KMS-11 (cell line): ENCODE results near the gene MAPK7.

Source experiments
- H2AFZ ChIP-seq: fragments of 200-600 bp; sonication (generic); 2 replicates; pipeline ENCODE4 v1.6.1; 2016; ENCODE audit warnings: antibody characterized with exemption, mixed run types, low read depth
- H3K27ac ChIP-seq: fragments of 200-600 bp; sonication (generic); 2 replicates; pipeline ENCODE4 v1.6.1; 2016; ENCODE audit warnings: mild to moderate bottlenecking, mixed run types
- H3K27me3 ChIP-seq: fragments of 200-600 bp; sonication (generic); 2 replicates; pipeline ENCODE4 v1.6.1; 2017; ENCODE audit warnings: mild to moderate bottlenecking, low read depth, mixed run types, moderate library complexity; ENCODE audit not compliant: insufficient read depth
- H3K36me3 ChIP-seq: fragments of 200-600 bp; sonication (generic); 2 replicates; pipeline ENCODE4 v1.6.1; 2017; ENCODE audit warnings: mild to moderate bottlenecking, mixed run types; ENCODE audit not compliant: insufficient read depth
- H3K4me1 ChIP-seq: fragments of 200-600 bp; sonication (generic); 2 replicates; pipeline ENCODE4 v1.6.1; 2016; ENCODE audit warnings: mild to moderate bottlenecking, low read depth, mixed run types; ENCODE audit not compliant: poor library complexity, severe bottlenecking
- H3K4me2 ChIP-seq: fragments of 200-600 bp; sonication (generic); 2 replicates; pipeline ENCODE4 v1.7.0; 2016; ENCODE audit warnings: mild to moderate bottlenecking, mixed run types
- H3K4me3 ChIP-seq: fragments of 200-600 bp; sonication (generic); IDR thresholded peaks from 2 replicates; pipeline ENCODE4 v1.6.1; 2017; ENCODE audit warnings: low read depth, low read length, mixed read lengths; ENCODE audit not compliant: insufficient read depth
- H3K79me2 ChIP-seq: fragments of 200-600 bp; sonication (generic); 2 replicates; pipeline ENCODE4 v1.6.1; 2016; ENCODE audit warnings: low read depth, mixed run types; ENCODE audit not compliant: insufficient read depth
- H3K9ac ChIP-seq: fragments of 200-600 bp; sonication (generic); 2 replicates; pipeline ENCODE4 v1.6.1; 2016; ENCODE audit warnings: mild to moderate bottlenecking, mixed run types
- H4K20me1 ChIP-seq: fragments of 200-600 bp; sonication (generic); 2 replicates; pipeline ENCODE4 v1.6.1; 2016; ENCODE audit warnings: mild to moderate bottlenecking, mixed run types; ENCODE audit not compliant: insufficient read depth
- TF ChIP-seq, protein P1 (sequence below): fragments of 200-600 bp; sonication (generic); conservative IDR thresholded peaks from 2 replicates; pipeline ENCODE4 v1.6.1; 2017; ENCODE audit warnings: low read depth, mild to moderate bottlenecking, antibody characterized with exemption, low read length, moderate library complexity, mixed read lengths

The MAPK7 gene

DNA sequence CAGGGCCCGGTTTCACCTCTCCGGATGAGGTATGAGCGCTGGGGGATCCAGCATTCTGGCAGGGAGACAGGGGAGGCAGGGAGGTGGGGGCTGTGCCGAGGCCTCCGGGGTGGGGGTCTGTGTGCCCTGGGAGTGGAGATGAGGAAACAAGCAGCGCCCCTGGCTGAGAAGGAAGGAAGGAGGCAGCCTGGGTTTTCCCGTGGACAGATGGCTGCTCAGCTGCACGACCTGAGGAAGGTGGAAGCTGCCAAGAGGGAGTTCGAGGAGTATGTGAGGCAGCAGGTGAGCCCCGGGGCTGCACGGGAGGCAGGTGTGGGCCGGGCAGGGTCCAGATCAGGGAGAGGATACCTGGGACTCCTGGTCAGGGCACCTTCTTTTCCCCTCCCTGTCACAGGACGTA is 37.0 kb downstream of the MAPK7 start:
- no peaks in the 10 kb centered on the region for H3K36me3 ChIP-seq
- H3K27ac ChIP-seq = no peak overlapping the region
- no peaks in the 10 kb centered on the region for H4K20me1 ChIP-seq
- H3K4me2 ChIP-seq = no peak overlapping the region
- TF ChIP-seq, protein P1, sequence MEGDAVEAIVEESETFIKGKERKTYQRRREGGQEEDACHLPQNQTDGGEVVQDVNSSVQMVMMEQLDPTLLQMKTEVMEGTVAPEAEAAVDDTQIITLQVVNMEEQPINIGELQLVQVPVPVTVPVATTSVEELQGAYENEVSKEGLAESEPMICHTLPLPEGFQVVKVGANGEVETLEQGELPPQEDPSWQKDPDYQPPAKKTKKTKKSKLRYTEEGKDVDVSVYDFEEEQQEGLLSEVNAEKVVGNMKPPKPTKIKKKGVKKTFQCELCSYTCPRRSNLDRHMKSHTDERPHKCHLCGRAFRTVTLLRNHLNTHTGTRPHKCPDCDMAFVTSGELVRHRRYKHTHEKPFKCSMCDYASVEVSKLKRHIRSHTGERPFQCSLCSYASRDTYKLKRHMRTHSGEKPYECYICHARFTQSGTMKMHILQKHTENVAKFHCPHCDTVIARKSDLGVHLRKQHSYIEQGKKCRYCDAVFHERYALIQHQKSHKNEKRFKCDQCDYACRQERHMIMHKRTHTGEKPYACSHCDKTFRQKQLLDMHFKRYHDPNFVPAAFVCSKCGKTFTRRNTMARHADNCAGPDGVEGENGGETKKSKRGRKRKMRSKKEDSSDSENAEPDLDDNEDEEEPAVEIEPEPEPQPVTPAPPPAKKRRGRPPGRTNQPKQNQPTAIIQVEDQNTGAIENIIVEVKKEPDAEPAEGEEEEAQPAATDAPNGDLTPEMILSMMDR = no peak
- no peaks in the 10 kb centered on the region for H3K27me3 ChIP-seq
- H3K9ac ChIP-seq = no peak overlapping the region
- peaks cover 7% of the 10 kb centered on the region for H3K4me1 ChIP-seq
- H3K79me2 ChIP-seq = no peaks in the 10 kb centered on the region
- no peak overlapping the region for H3K4me3 ChIP-seq
- H2AFZ ChIP-seq = no peak overlapping the region

DNA sequence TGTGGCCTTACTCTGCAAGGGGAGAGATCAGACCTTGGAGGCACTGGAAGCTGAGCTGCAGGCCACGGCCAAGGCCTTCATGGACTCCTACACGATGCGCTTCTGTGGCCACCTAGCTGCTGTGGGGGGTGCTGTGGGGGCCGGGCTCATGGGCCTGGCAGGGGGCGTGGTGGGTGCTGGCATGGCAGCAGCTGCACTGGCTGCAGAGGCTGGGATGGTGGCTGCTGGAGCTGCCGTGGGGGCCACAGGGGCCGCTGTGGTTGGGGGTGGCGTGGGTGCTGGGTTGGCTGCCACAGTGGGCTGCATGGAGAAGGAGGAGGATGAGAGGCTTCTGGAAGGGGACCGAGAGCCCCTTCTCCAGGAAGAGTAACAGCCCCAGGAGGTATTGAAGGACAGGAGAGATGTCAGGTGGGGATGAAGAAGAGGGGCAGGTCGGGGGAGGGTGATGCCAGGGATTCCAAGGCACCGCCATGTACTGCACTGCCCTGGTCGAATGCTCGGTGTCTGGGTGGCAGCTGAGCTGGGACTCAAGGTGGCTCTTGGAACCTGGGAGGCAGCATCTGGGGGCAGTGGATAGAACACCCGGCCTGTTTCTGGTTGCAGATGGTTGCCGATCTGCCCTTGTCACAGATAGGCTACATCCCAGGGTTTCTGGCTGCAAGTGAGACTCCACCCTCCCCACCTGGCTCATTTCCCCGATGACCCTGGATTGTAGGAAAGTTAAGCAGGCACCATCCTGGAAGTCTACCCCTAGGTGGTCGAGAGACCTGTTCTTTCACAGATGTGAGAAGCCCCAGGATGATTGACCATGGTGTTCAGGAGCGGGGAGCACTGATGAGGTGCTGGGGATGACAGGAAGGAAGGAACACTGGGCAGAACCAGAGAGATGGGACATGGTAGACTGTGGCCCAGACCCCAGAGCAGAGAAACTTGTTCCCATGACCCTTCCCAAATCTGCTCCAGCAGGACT is 37.8 kb downstream of the MAPK7 start:
- Histone ChIP-seq H3K36me3 (no peaks in the 10 kb centered on the region), H3K4me1 (peaks cover 7% of the 10 kb centered on the region), H3K27ac (no peak overlapping the region), H3K79me2 (no peaks in the 10 kb centered on the region), H4K20me1 (no peaks in the 10 kb centered on the region), H3K9ac (no peak overlapping the region), H3K27me3 (no peaks in the 10 kb centered on the region), H3K4me3 (no peak overlapping the region), H3K4me2 (no peak overlapping the region), H2AFZ (no peak overlapping the region)
- TF ChIP-seq, protein P1 = no peak

DNA sequence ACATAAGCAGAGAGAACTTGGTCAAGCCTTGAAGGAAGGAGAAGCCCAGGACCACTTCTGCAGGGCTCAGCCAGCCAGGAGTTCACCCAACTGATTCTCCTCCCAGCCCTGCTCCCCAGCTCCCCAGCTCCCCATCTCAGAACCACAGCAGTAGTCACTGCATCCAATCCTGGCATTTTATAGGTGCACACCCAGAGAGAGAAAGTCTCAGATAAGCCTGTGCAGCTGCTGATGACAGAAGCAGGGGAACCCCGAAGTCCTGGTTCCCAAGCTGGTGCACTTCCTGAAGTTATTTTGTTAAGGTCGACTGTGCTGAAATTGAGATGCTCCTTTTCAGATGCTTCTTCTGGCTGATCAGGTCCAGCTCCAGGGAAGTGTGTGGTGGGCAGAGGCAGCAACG is 39.3 kb downstream of the MAPK7 start:
- no peaks in the 10 kb centered on the region for H4K20me1 ChIP-seq
- TF ChIP-seq, protein P1 = no peak
- no peak overlapping the region for H3K27ac ChIP-seq
- no peaks in the 10 kb centered on the region for H3K27me3 ChIP-seq
- H3K4me3 ChIP-seq = no peak overlapping the region
- H2AFZ ChIP-seq = no peak overlapping the region
- no peak overlapping the region for H3K4me2 ChIP-seq
- peaks cover 7% of the 10 kb centered on the region for H3K4me1 ChIP-seq
- no peaks in the 10 kb centered on the region for H3K36me3 ChIP-seq
- H3K9ac ChIP-seq = no peak overlapping the region
- H3K79me2 ChIP-seq = no peaks in the 10 kb centered on the region

DNA sequence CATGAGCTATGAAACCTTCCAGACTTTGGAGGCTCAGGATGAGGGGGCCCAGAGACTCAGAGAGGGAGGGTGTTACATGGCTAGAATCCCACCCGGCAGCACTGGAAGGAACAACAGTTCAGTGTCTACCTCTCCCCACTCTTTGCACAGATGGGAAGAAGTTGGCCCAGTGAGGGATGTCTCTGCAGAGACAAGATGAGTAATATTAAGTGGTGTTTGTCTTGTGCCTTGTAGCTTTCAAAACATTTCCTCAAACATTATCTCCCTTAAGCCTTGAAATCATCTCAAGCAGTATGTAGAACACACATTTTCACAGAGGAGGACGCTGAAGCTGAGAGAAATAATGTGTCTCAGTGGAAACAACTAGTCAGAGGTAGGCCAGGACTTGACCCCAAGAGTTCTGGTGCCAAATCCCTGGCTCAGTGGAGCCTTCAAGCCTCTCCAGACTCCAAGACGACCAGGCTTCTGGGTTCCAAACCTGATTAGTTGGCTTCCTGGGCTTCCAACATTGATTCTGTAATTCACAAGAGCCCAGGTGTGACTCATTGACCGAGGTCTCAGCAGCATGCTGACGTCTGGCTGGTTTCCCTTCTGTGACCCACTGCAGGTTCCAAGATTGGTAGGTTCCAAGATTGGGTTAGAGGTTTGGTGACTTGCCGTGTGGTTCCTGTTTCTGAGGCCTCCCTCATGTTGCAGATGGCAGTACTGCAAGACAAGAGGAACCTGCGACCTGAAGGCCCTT is 40.1 kb downstream of the MAPK7 start:
- no peaks in the 10 kb centered on the region for H4K20me1 ChIP-seq
- H2AFZ ChIP-seq = no peak overlapping the region
- no peak overlapping the region for H3K4me3 ChIP-seq
- H3K36me3 ChIP-seq = no peaks in the 10 kb centered on the region
- H3K9ac ChIP-seq = no peak overlapping the region
- TF ChIP-seq, protein P1 = no peak
- no peaks in the 10 kb centered on the region for H3K27me3 ChIP-seq
- no peaks in the 10 kb centered on the region for H3K79me2 ChIP-seq
- no peak overlapping the region for H3K27ac ChIP-seq
- no peak overlapping the region for H3K4me2 ChIP-seq
- H3K4me1 ChIP-seq = peaks cover 7% of the 10 kb centered on the region
